ENCODE data around the gene ABHD2. TPM values are rescaled to one million over a fixed set of nuclear protein-coding genes. Genes with fewer than 3 reads are reported as not detected.

The ABHD2 gene
- total RNA-seq, 1 experiment from 2014 or later = 148 TPM

DNA sequence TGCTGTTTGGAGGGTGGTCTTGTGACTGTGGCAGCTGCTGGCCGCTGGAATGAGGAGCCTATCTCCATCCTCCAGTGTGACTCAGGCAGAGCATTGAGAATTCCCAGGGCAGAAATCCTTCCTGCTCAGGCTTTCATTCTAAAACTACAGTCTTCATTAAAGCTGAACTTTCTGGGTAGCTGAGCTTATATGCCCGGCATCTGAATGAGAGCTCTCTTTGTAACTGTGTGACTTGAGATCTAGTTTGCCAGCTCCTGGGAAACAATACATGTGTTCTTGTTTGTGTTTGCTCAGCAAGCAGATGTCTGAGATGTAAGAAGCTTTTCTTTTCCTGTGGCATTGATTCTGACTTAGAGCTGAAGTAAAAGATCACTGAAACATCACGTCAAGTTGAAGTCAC, 110.7 kb downstream of the ABHD2 start:
- Histone ChIP-seq H3K36me3 (ENCODE audit: low read depth) (peaks cover 5% of the 10 kb centered on the region; the same call in 1 of the 2 replicates), H3K9me2 (ENCODE audit: insufficient read depth) (no peaks in the 10 kb centered on the region), H3K4me2 (no peak overlapping the region), H4K20me1 (ENCODE audit: insufficient read depth) (peaks cover 4% of the 10 kb centered on the region; the same call in 1 of the 2 replicates), H3K27me3 (ENCODE audit: insufficient read depth, low read depth) (no peaks in the 10 kb centered on the region), H3K27ac (no peak overlapping the region), H2AFZ (no peak overlapping the region), H3K4me1 (replicated peaks; ENCODE audit: insufficient read depth) (no peaks in the 10 kb centered on the region), H3K4me3 (no peak overlapping the region), H3K79me2 (ENCODE audit: low read depth) (no peaks in the 10 kb centered on the region), H3F3A (ENCODE audit: insufficient read depth, low read depth) (peaks cover 4% of the 10 kb centered on the region; the same call in 1 of the 2 replicates), H3K9me3 (ENCODE audit: insufficient read depth, low read depth) (no peaks in the 10 kb centered on the region)
- intact Hi-C loops (cut with micrococcal nuclease; ENCODE audit: unreplicated experiment) = no loop called here
- POLR2A ChIA-PET (ENCODE audit: unreplicated experiment) = no interaction called here
- TF ChIP-seq EZH2 (IDR thresholded peaks at IDR 0.05; ENCODE audit: low read depth) = no peak
- TF ChIP-seq, protein P1, sequence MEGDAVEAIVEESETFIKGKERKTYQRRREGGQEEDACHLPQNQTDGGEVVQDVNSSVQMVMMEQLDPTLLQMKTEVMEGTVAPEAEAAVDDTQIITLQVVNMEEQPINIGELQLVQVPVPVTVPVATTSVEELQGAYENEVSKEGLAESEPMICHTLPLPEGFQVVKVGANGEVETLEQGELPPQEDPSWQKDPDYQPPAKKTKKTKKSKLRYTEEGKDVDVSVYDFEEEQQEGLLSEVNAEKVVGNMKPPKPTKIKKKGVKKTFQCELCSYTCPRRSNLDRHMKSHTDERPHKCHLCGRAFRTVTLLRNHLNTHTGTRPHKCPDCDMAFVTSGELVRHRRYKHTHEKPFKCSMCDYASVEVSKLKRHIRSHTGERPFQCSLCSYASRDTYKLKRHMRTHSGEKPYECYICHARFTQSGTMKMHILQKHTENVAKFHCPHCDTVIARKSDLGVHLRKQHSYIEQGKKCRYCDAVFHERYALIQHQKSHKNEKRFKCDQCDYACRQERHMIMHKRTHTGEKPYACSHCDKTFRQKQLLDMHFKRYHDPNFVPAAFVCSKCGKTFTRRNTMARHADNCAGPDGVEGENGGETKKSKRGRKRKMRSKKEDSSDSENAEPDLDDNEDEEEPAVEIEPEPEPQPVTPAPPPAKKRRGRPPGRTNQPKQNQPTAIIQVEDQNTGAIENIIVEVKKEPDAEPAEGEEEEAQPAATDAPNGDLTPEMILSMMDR (conservative IDR thresholded peaks at IDR 0.05) = no peak
- CTCF ChIA-PET = interaction anchor here (1.2 kb wide), 1 partner anchor 28 kb away, joined by 4 read pairs; no protein-coding TSS in a partner anchor
- no peak for DNase-seq
- no TSS peak for BruUV-seq (replicated peaks)

DNA sequence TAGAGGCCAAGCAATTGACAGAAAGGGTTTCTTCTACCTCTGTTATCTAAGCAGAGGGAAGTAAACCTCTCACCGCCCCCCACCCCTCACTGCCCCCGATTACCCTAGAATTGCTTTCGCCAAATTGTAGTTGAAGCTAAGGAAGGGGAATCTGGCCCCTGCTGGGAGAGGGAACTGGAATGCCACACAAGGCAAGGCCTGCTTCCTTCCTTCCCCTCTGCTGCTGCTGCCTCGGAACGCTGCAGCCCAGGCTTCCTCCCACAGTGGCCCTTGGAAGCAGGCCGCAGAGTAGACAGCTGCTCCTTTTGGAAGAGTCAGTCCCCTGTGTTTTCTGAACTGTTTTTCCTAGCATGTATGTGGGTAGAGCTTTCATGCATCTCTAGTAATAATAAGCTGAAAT, 111.5 kb downstream of the ABHD2 start:
- POLR2A ChIA-PET (ENCODE audit: unreplicated experiment) = no interaction called here

DNA sequence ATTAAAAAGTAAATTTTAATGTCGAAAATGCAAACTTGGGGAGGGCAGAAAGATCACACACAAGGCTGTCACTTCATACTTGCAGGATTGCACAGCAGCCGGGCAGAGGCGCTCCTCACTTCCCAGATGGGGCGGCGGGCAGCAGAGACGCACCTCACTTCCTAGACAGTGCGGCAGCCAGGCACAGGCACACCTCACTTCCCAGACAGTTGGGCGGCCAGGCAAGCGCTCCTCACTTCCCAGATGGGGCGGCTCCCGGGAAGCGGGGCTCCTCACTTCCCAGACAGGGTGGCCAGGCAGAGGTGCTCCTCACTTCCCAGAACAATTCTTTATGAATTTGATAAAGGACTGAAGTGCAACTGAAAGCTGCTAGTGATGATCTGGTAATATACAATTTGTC, 111.9 kb downstream of the ABHD2 start:
- no peak for DNase-seq
- CTCF ChIA-PET = interaction anchor here (1.2 kb wide), 1 partner anchor 29 kb away, joined by 4 read pairs; no protein-coding TSS in a partner anchor
- POLR2A ChIA-PET (ENCODE audit: unreplicated experiment) = no interaction called here
- H4K20me1 ChIP-seq (ENCODE audit: insufficient read depth) = peaks cover 4% of the 10 kb centered on the region; the same call in 1 of the 2 replicates
- no peak overlapping the region for H3K4me3 ChIP-seq
- H3K9me2 ChIP-seq (ENCODE audit: insufficient read depth) = no peaks in the 10 kb centered on the region
- no peaks in the 10 kb centered on the region for H3K27me3 ChIP-seq (ENCODE audit: insufficient read depth, low read depth)
- H3K27ac ChIP-seq = no peak overlapping the region
- H3K4me2 ChIP-seq = no peak overlapping the region
- peaks cover 5% of the 10 kb centered on the region; the same call in 1 of the 2 replicates for H3F3A ChIP-seq (ENCODE audit: insufficient read depth, low read depth)
- no peaks in the 10 kb centered on the region for H3K36me3 ChIP-seq (ENCODE audit: low read depth)
- TF ChIP-seq, protein P1 (conservative IDR thresholded peaks at IDR 0.05) = no peak
- no peak for TF ChIP-seq EZH2 (IDR thresholded peaks at IDR 0.05; ENCODE audit: low read depth)
- no peaks in the 10 kb centered on the region for H3K9me3 ChIP-seq (ENCODE audit: insufficient read depth, low read depth)
- H2AFZ ChIP-seq = no peak overlapping the region
- H3K4me1 ChIP-seq (replicated peaks; ENCODE audit: insufficient read depth) = no peaks in the 10 kb centered on the region
- no TSS peak for BruUV-seq (replicated peaks)
- no peaks in the 10 kb centered on the region for H3K79me2 ChIP-seq (ENCODE audit: low read depth)
- intact Hi-C loops (cut with micrococcal nuclease; ENCODE audit: unreplicated experiment) = no loop called here

More for the DNA sequence above, 111.5 kb downstream of the ABHD2 start:
- Histone ChIP-seq H3K4me2 (no peak overlapping the region), H3K36me3 (ENCODE audit: low read depth) (peaks cover 1% of the 10 kb centered on the region; the same call in 1 of the 2 replicates), H3K4me3 (no peak overlapping the region), H3K9me3 (ENCODE audit: insufficient read depth, low read depth) (no peaks in the 10 kb centered on the region), H2AFZ (no peak overlapping the region), H3K9me2 (ENCODE audit: insufficient read depth) (no peaks in the 10 kb centered on the region), H3K27me3 (ENCODE audit: insufficient read depth, low read depth) (no peaks in the 10 kb centered on the region), H3F3A (ENCODE audit: insufficient read depth, low read depth) (peaks cover 5% of the 10 kb centered on the region; the same call in 1 of the 2 replicates), H3K4me1 (replicated peaks; ENCODE audit: insufficient read depth) (no peaks in the 10 kb centered on the region), H4K20me1 (ENCODE audit: insufficient read depth) (peaks cover 4% of the 10 kb centered on the region; the same call in 1 of the 2 replicates), H3K27ac (no peak overlapping the region), H3K79me2 (ENCODE audit: low read depth) (no peaks in the 10 kb centered on the region)
- CTCF ChIA-PET = interaction anchor here (1.2 kb wide), 1 partner anchor 29 kb away, joined by 4 read pairs; no protein-coding TSS in a partner anchor
- DNase-seq = no peak
- no TSS peak for BruUV-seq (replicated peaks)
- no peak for TF ChIP-seq EZH2 (IDR thresholded peaks at IDR 0.05; ENCODE audit: low read depth)
- TF ChIP-seq, protein P1 (conservative IDR thresholded peaks at IDR 0.05) = no peak
- intact Hi-C loops (cut with micrococcal nuclease; ENCODE audit: unreplicated experiment) = no loop called here
